Colonic mucosa (tissue), 4 donors: ENCODE results near the gene ONECUT1. TPM values are rescaled to one million over a fixed set of nuclear protein-coding genes. Genes with fewer than 3 reads are reported as not detected.

ENCODE experiments used
- DNase-seq: peaks from one replicate; pipeline ENCODE4 v3.0.0-alpha.2; 2020
- H3K27ac ChIP-seq: fragments of 200-600 bp; one replicate; pipeline ENCODE4 v1.8.0; 2021
- H3K27me3 ChIP-seq: fragments of 200-600 bp; one replicate; pipeline ENCODE4 v1.8.0; 2021
- H3K36me3 ChIP-seq: fragments of 200-600 bp; one replicate; pipeline ENCODE4 v1.8.0; 2021
- H3K4me1 ChIP-seq: fragments of 200-600 bp; one replicate; pipeline ENCODE4 v1.8.0; 2021; ENCODE audit warnings: mild to moderate bottlenecking
- H3K4me3 ChIP-seq: fragments of 200-600 bp; one replicate; pipeline ENCODE4 v1.8.0; 2021
- H3K9ac ChIP-seq, 2 donors: one replicate each; pipeline ENCODE4 v1.7.0; 2013; ENCODE audit warnings: control low read depth in 2 of 2, low read depth in 2 of 2, low read length in 2 of 2
- H3K9me3 ChIP-seq: fragments of 200-600 bp; one replicate; pipeline ENCODE4 v1.8.0; 2021
- CTCF ChIP-seq: fragments of 200-600 bp; IDR thresholded peaks from one replicate; pipeline ENCODE4 v1.8.0; 2022; ENCODE audit warnings: antibody characterized with exemption, mild to moderate bottlenecking
- intact Hi-C: fragments of 100-400 bp; cut with DNase I; formaldehyde crosslinking; loops from one replicate; pipeline ENCODE4 v1.14.1; 2022
- total RNA-seq, 2 donors: library from RNA; stranded (reverse); fragmentation: NEBNext Ultra II Directional in 1 of 2; extraction: Animal tissue kit (Norgen Biotek cat#: 25700) in 1 of 2; gene quantifications; one replicate each; pipeline ENCODE4 v1.2.1, GENCODE V29; 2021
- donor health status: healthy.
- donor health status: DM: no; HTN: no; CAD: no.
- donor health status: DM: no; HTN: no; CAD: no.

ONECUT1 gene
- total RNA-seq, 2 donors from 2014 or later, result 0.64 TPM; not detected in 1

GRCh38 chr15:52731732-52732470 lies 58.2 kb downstream of the ONECUT1 start:
- no peak for TF ChIP-seq CTCF
- intact Hi-C loops, result loop anchor here (10.0 kb wide), 1 partner anchor 207 kb away; the partner anchor contains the start of gene MYO5A
- Histone ChIP-seq H3K4me3 (no peak overlapping the region), H3K27me3 (no peaks in the 10 kb centered on the region), H3K9me3 (no peaks in the 10 kb centered on the region), H3K9ac (no peak overlapping the region), H3K27ac (no peak overlapping the region), H3K36me3 (no peaks in the 10 kb centered on the region), H3K4me1 (no peaks in the 10 kb centered on the region)
- DNase-seq, result no peak

GRCh38 chr15:52731004-52731403 lies 59.1 kb downstream of the ONECUT1 start:
- H3K4me1 ChIP-seq, result no peaks in the 10 kb centered on the region
- no peak overlapping the region for H3K4me3 ChIP-seq
- no peaks in the 10 kb centered on the region for H3K36me3 ChIP-seq
- no peak for DNase-seq
- H3K27ac ChIP-seq, result no peak overlapping the region
- TF ChIP-seq CTCF, result no peak
- H3K9ac ChIP-seq, result no peak overlapping the region
- H3K27me3 ChIP-seq, result no peaks in the 10 kb centered on the region
- H3K9me3 ChIP-seq, result no peaks in the 10 kb centered on the region
- intact Hi-C loops, result loop anchor here (10.0 kb wide), 1 partner anchor 206 kb away; the partner anchor contains the start of gene MYO5A

GRCh38 chr15:52730594-52730993 lies 59.5 kb downstream of the ONECUT1 start:
- intact Hi-C loops, result loop anchor here (10.0 kb wide), 1 partner anchor 206 kb away; the partner anchor contains the start of gene MYO5A
- no peak for TF ChIP-seq CTCF

GRCh38 chr15:52730173-52730572 lies 60.0 kb downstream of the ONECUT1 start:
- Histone ChIP-seq H3K27ac (no peak overlapping the region), H3K36me3 (no peaks in the 10 kb centered on the region), H3K9ac (no peak overlapping the region), H3K4me3 (no peak overlapping the region), H3K27me3 (no peaks in the 10 kb centered on the region), H3K4me1 (no peaks in the 10 kb centered on the region), H3K9me3 (no peaks in the 10 kb centered on the region)
- DNase-seq, result no peak
- intact Hi-C loops, result loop anchor here (10.0 kb wide), 1 partner anchor 205 kb away; the partner anchor contains the start of gene MYO5A
- no peak for TF ChIP-seq CTCF

More at GRCh38 chr15:52730594-52730993, 59.5 kb downstream of the ONECUT1 start:
- H3K4me3 ChIP-seq, result no peak overlapping the region
- no peaks in the 10 kb centered on the region for H3K9me3 ChIP-seq
- no peaks in the 10 kb centered on the region for H3K27me3 ChIP-seq
- DNase-seq, result no peak
- H3K9ac ChIP-seq, result no peak overlapping the region
- no peaks in the 10 kb centered on the region for H3K4me1 ChIP-seq
- no peaks in the 10 kb centered on the region for H3K36me3 ChIP-seq
- no peak overlapping the region for H3K27ac ChIP-seq

GRCh38 chr15:52728899-52729298 lies 61.2 kb downstream of the ONECUT1 start:
- TF ChIP-seq CTCF, result no peak
- no peak for DNase-seq
- no peak overlapping the region for H3K4me3 ChIP-seq
- H3K27me3 ChIP-seq, result no peaks in the 10 kb centered on the region
- intact Hi-C loops, result no loop called here
- H3K9me3 ChIP-seq, result no peaks in the 10 kb centered on the region
- no peaks in the 10 kb centered on the region for H3K36me3 ChIP-seq
- H3K9ac ChIP-seq, result no peak overlapping the region
- H3K4me1 ChIP-seq, result no peaks in the 10 kb centered on the region
- no peak overlapping the region for H3K27ac ChIP-seq
